Chondrocyte (in vitro differentiated cells): ENCODE results near the gene KRTAP2-4. TPM values are rescaled to one million over a fixed set of nuclear protein-coding genes. Genes with fewer than 3 reads are reported as not detected.
"Not testable (repeated sequence)": the region's sequence is repeated elsewhere in the genome, so short reads cannot be mapped to it uniquely, and the experiment has no call there.

Experiments
- DNase-seq: peaks from one replicate; pipeline ENCODE4 v3.0.0; 2021; ENCODE audit warnings: mixed read lengths, low spot score
- H3K27ac Mint-ChIP-seq: one replicate; pipeline ENCODE4 v1.8.0; 2021; ENCODE audit warnings: mild to moderate bottlenecking, moderate library complexity, mixed read lengths; ENCODE audit not compliant: unreplicated experiment
- H3K27me3 Mint-ChIP-seq: 2 replicates; pipeline ENCODE4 v1.8.0; 2021; ENCODE audit warnings: low read depth, mixed read lengths
- H3K36me3 Mint-ChIP-seq: 2 replicates; pipeline ENCODE4 v1.8.0; 2021; ENCODE audit warnings: low read depth, mixed read lengths
- H3K4me1 Mint-ChIP-seq: 2 replicates; pipeline ENCODE4 v1.8.0; 2021; ENCODE audit warnings: low read depth, mild to moderate bottlenecking, mixed read lengths
- H3K4me3 Mint-ChIP-seq: one replicate; pipeline ENCODE4 v1.8.0; 2021; ENCODE audit warnings: mild to moderate bottlenecking, moderate library complexity, mixed read lengths; ENCODE audit not compliant: unreplicated experiment
- H3K9me3 Mint-ChIP-seq: 2 replicates; pipeline ENCODE4 v1.8.0; 2021; ENCODE audit warnings: low read depth, mixed read lengths
- total RNA-seq: library from RNA; stranded (reverse); gene quantifications from 3 replicates; pipeline ENCODE4 v1.2.1, GENCODE V29; 2021
- TF ChIP-seq, protein P1 (sequence below): fragments of 200-600 bp; sonication (generic); IDR thresholded peaks from 2 replicates; pipeline ENCODE4 v1.5.0; 2021; ENCODE audit warnings: antibody characterized with exemption, mild to moderate bottlenecking, moderate library complexity

Gene KRTAP2-4
- total RNA-seq, 1 donor from 2014 or later = not detected

DNA sequence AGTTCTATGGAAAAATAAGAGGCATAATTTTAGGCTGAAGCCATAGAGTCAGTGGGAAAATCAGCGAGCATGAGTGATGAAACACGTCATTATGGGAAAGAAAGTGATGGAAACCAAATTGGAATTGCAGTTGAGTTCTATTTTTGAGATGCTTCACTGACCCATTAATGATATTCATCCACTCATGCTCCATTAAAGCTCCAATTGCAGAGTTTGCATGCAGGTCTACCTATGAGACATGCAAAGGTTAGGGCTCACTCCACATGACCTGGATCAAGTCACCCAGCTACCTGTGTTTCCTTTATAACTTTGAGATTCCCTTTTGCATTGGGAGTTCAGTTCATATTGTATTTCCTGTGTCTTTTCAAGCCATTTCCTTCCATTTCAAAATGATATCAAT lies 8.0 kb upstream of the KRTAP2-4 start:
- Mint-ChIP-seq H3K36me3 (no peaks in the 10 kb centered on the region), H3K27me3 (no peaks in the 10 kb centered on the region), H3K27ac (no peak overlapping the region), H3K4me1 (no peaks in the 10 kb centered on the region), H3K9me3 (no peaks in the 10 kb centered on the region), H3K4me3 (no peak overlapping the region)
- TF ChIP-seq, protein P1, sequence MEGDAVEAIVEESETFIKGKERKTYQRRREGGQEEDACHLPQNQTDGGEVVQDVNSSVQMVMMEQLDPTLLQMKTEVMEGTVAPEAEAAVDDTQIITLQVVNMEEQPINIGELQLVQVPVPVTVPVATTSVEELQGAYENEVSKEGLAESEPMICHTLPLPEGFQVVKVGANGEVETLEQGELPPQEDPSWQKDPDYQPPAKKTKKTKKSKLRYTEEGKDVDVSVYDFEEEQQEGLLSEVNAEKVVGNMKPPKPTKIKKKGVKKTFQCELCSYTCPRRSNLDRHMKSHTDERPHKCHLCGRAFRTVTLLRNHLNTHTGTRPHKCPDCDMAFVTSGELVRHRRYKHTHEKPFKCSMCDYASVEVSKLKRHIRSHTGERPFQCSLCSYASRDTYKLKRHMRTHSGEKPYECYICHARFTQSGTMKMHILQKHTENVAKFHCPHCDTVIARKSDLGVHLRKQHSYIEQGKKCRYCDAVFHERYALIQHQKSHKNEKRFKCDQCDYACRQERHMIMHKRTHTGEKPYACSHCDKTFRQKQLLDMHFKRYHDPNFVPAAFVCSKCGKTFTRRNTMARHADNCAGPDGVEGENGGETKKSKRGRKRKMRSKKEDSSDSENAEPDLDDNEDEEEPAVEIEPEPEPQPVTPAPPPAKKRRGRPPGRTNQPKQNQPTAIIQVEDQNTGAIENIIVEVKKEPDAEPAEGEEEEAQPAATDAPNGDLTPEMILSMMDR = no peak
- no peak for DNase-seq

DNA sequence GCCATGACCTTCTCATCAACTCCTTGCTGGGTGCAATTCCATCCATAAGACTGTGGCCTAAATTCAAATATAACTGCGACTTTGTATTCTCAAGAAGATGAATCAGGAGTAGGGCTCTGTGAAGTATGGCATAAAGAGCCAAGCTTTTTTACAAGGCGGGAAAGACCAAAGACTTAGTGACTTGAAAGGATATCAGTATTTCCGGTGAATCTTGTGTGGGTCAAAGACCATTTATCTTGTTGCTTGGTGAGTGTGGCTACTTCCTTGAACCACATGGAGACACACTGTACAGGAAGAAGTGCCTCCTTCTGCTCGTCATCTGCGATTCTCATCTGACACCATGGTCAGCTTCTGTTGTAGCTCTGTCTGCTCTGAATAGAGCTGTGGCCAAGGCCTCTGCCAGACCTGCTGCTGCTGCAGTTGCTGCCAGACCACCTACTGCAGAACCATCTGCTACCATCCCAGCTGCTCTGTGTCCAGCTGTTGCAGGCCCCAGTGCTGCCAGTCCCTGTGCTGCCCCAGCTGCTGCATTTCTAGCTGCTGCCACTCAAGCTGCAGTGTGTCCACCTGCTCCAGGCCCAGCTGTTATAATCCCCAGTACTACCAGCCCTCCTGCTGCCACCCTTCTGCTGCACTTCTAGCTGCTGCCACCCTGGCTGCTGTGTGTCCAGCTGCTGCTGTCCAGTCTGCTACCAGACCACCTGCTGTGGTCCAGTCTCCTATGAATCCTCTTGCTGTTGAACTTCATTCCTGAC lies 6.1 kb upstream of the KRTAP2-4 start:
- H3K9me3 Mint-ChIP-seq = no peaks in the 10 kb centered on the region
- H3K4me3 Mint-ChIP-seq = no peak overlapping the region
- no peaks in the 10 kb centered on the region for H3K27me3 Mint-ChIP-seq
- DNase-seq = no peak
- no peaks in the 10 kb centered on the region for H3K4me1 Mint-ChIP-seq
- no peaks in the 10 kb centered on the region for H3K36me3 Mint-ChIP-seq
- TF ChIP-seq, protein P1 = no peak
- no peak overlapping the region for H3K27ac Mint-ChIP-seq

DNA sequence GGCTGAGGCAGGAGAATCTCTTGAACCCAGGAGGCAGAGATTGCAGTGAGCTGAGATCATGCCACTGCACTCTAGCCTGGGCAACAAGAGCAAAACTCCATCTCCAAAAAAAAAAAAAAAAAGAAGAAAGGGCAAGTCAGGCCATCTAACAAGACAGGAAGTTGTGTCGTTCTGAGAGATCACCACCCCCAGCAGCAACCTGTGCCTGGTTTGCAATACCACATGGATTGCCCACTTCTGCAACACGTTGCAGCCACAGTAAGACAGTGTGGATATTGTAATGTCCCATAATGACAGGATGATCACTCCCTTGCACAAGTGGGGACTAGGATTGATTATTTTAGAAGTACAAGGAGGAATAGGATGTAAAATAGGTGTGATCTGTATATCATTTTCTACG lies 3.4 kb upstream of the KRTAP2-4 start:
- no peaks in the 10 kb centered on the region for H3K36me3 Mint-ChIP-seq
- no peaks in the 10 kb centered on the region for H3K9me3 Mint-ChIP-seq

DNA sequence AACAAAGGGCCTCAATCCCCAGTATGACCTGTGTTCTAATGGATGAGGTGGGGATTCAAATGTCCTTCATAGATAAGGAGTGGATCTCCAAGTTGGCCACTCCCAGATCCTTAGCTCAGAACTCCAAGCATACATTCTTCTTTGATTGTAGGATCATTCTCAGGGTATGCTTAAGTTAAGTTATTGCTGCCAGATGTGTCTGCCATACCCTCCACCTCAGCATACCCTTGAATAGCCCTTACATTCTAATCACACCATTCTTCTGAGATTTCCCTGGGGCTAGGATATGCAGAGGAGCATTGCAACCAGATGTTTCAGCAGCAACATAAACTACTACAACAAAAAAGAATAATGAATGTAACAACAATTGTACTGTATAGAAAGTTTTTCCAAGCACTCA lies 1.6 kb upstream of the KRTAP2-4 start:
- H3K36me3 Mint-ChIP-seq = no peaks in the 10 kb centered on the region
- no peaks in the 10 kb centered on the region for H3K27me3 Mint-ChIP-seq
- H3K4me3 Mint-ChIP-seq = no peak overlapping the region
- no peak overlapping the region for H3K27ac Mint-ChIP-seq
- no peaks in the 10 kb centered on the region for H3K9me3 Mint-ChIP-seq
- no peak for DNase-seq
- H3K4me1 Mint-ChIP-seq = peaks cover 24% of the 10 kb centered on the region
- TF ChIP-seq, protein P1 = no peak

More for the DNA sequence above, 3.4 kb upstream of the KRTAP2-4 start:
- DNase-seq = no peak
- no peak overlapping the region for H3K27ac Mint-ChIP-seq
- TF ChIP-seq, protein P1 = no peak
- H3K27me3 Mint-ChIP-seq = no peaks in the 10 kb centered on the region
- peaks cover 10% of the 10 kb centered on the region for H3K4me1 Mint-ChIP-seq
- no peak overlapping the region for H3K4me3 Mint-ChIP-seq

DNA sequence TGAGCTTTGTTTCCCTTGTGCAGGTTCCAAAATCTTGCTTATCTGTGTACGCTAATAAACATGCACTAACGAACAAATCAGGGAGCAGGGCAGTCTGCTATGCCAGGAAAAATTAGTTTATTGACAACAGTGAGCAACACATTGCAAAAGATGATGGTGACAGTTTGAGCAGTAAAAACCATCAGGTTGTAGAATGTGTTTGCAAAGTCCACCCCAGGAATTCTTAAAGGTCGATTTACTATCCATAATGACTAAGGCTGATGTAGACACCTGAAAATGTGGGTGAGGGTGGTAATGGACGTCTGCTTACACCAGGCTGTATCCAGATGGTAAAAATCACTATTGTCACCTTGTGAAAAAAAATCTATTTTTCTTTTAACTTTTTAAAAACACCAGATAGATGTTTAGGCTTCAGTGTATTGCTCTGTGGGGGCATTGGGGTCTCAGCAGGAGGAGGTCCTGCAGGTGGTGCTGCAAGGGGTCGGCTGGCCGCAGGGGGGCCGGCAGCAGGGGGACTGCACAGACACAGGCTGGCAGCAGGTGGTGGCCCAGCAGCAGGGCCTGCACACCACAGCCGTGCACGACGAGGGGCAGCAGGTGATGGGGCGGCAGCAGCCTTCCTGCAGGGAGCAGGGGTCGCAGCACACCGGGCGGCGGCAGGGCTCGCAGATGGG lies 526 bp downstream of the KRTAP2-4 start:
- not testable (repeated sequence) for H3K27me3 Mint-ChIP-seq, H3K36me3 Mint-ChIP-seq, H3K27ac Mint-ChIP-seq, DNase-seq, H3K9me3 Mint-ChIP-seq, H3K4me3 Mint-ChIP-seq
- peaks cover 45% of the 10 kb centered on the region for H3K4me1 Mint-ChIP-seq
